Right renal pelvis (tissue), 4 donors: ENCODE data around the gene SF3A2. TPM values are rescaled to one million over a fixed set of nuclear protein-coding genes. Genes with fewer than 3 reads are reported as not detected.
A peak's percentile ranks its signal among the peaks of the same experiment; 100 is the strongest.

Experiments used
- DNase-seq, 4 donors: peaks; one replicate each; pipeline ENCODE4 v3.0.0-alpha.2; 2013; ENCODE audit warnings: low read depth in 4 of 4, low spot score in 3 of 4, missing footprints in 1 of 4
- polyA plus RNA-seq, 4 donors: library from polyadenylated mRNA; unstranded; fragments of 120-200 nt; gene quantifications; one replicate each; pipeline ENCODE4 v1.2.1, GENCODE V29; 2013; ENCODE audit not compliant: insufficient read length in 4 of 4

Gene SF3A2
- polyA plus RNA-seq, 4 donors, result 65.4 to 91.1 (median 73.2) TPM

- DNase-seq, result no peak
These were observed 14.8 kb downstream of the SF3A2 start for GRCh38 chr19:2251106-2252054.

GRCh38 chr19:2252055-2252796 lies 15.6 kb downstream of the SF3A2 start:
- DNase-seq, result no peak

- DNase-seq, result no peak
These were observed 16.1 kb downstream of the SF3A2 start for GRCh38 chr19:2252797-2253105.

GRCh38 chr19:2253106-2254063 lies 16.8 kb downstream of the SF3A2 start:
- DNase-seq, result no peak

GRCh38 chr19:2254064-2254872 lies 17.6 kb downstream of the SF3A2 start:
- no peak for DNase-seq

GRCh38 chr19:2255112-2255845 lies 18.7 kb downstream of the SF3A2 start:
- DNase-seq, result no peak

GRCh38 chr19:2255982-2256685 lies 19.5 kb downstream of the SF3A2 start, which contains the start of gene JSRP1:
JSRP1 (minus strand) TSS chr19:2256417; CDS start chr19:2255314, 1,103 bp downstream.
- no peak for DNase-seq

- no peak for DNase-seq
These were observed 22.7 kb downstream of the SF3A2 start for GRCh38 chr19:2259336-2259735.

- DNase-seq, result no peak
These were observed 23.7 kb downstream of the SF3A2 start for GRCh38 chr19:2260341-2260805.

GRCh38 chr19:2261438-2262172 lies 25.0 kb downstream of the SF3A2 start:
- no peak for DNase-seq

GRCh38 chr19:2266183-2266993 lies 29.8 kb downstream of the SF3A2 start:
- DNase-seq, result no peak

- no peak for DNase-seq
These were observed 31.8 kb downstream of the SF3A2 start for GRCh38 chr19:2268480-2268830.

GRCh38 chr19:2268861-2269243 lies 32.2 kb downstream of the SF3A2 start:
- DNase-seq, result no peak

GRCh38 chr19:2269244-2270156 lies 32.9 kb downstream of the SF3A2 start:
- peak; percentile 88 to 93 (median 91) for DNase-seq

GRCh38 chr19:2270157-2270422 lies 33.5 kb downstream of the SF3A2 start:
- no peak for DNase-seq
